A673 (cell line): ENCODE results near the gene ADM2. TPM values are rescaled to one million over a fixed set of nuclear protein-coding genes. Genes with fewer than 3 reads are reported as not detected.

Experiments used
- BruUV-seq: library from RNA; stranded (reverse); fragments of 400-500 nt; replicated peaks from 2 replicates; lab custom pipeline; 2021; lab: Mats Ljungman, UMichigan
- CTCF ChIA-PET: fragments of 300-600 bp; sonication (Branson Sonifier 250); formaldehyde crosslinking; loops from one replicate; lab custom pipeline; 2022; ENCODE audit warnings: antibody characterized with exemption; lab: Charles Lee
- POLR2A ChIA-PET: fragments of 300-600 bp; sonication (Branson Sonifier 250); formaldehyde crosslinking; loops from one replicate; lab custom pipeline; 2022; ENCODE audit warnings: antibody characterized with exemption; ENCODE audit not compliant: low non-redundant PET; lab: Charles Lee
- DNase-seq: peaks from one replicate; pipeline ENCODE4 v3.0.0-alpha.2; 2015; ENCODE audit warnings: low spot score
- H3K27ac ChIP-seq: fragments of 200-600 bp; sonication (generic); 2 replicates; pipeline ENCODE4 v1.5.1; 2016; ENCODE audit warnings: mixed run types, low read depth, mild to moderate bottlenecking, mixed read lengths, antibody characterized with exemption, low read length; ENCODE audit not compliant: poor library complexity, severe bottlenecking
- H3K27me3 ChIP-seq: fragments of 200-600 bp; sonication (generic); replicated peaks from 2 replicates; pipeline ENCODE4 v1.6.1; 2017; ENCODE audit warnings: mixed run types, low read depth, mild to moderate bottlenecking, mixed read lengths, antibody characterized with exemption, low read length; ENCODE audit not compliant: insufficient read depth, poor library complexity
- H3K36me3 ChIP-seq: fragments of 200-600 bp; sonication (generic); 2 replicates; pipeline ENCODE4 v1.6.1; 2016; ENCODE audit warnings: mixed run types, mild to moderate bottlenecking, mixed read lengths, antibody characterized with exemption, low read length; ENCODE audit not compliant: insufficient read depth, poor library complexity, severe bottlenecking
- H3K4me1 ChIP-seq: fragments of 200-600 bp; sonication (generic); 2 replicates; pipeline ENCODE4 v1.6.1; 2017; ENCODE audit warnings: mixed run types, mild to moderate bottlenecking, mixed read lengths, antibody characterized with exemption, low read length; ENCODE audit not compliant: insufficient read depth, poor library complexity, severe bottlenecking
- H3K4me3 ChIP-seq: fragments of 200-600 bp; sonication (generic); 2 replicates; pipeline ENCODE4 v1.5.1; 2016; ENCODE audit warnings: low read depth, mixed run types, mild to moderate bottlenecking, mixed read lengths, low read length; ENCODE audit not compliant: poor library complexity, severe bottlenecking
- H3K9me3 ChIP-seq: fragments of 200-600 bp; sonication (generic); 2 replicates; pipeline ENCODE4 v1.6.1; 2016; ENCODE audit warnings: mixed run types, low read depth, mild to moderate bottlenecking, mixed read lengths, antibody characterized with exemption, low read length; ENCODE audit not compliant: poor library complexity, severe bottlenecking
- CTCF ChIP-seq: fragments of 300-800, 200-600 bp; sonication (generic); conservative IDR thresholded peaks from 2 replicates; pipeline ENCODE4 v1.5.1; 2017; ENCODE audit warnings: low read depth, mild to moderate bottlenecking, antibody characterized with exemption, low read length, moderate library complexity, mixed read lengths
- EZH2 ChIP-seq: fragments of 200-600 bp; sonication (generic); IDR thresholded peaks from 2 replicates; pipeline ENCODE4 v1.6.1; 2017; ENCODE audit warnings: borderline replicate concordance, low read depth, mild to moderate bottlenecking, mixed read lengths, antibody characterized with exemption, low read length; ENCODE audit not compliant: poor library complexity, severe bottlenecking
- intact Hi-C: fragments of 100-400 bp; cut with micrococcal nuclease; formaldehyde crosslinking; loops from one replicate; pipeline ENCODE4 v1.10.0; 2022; ENCODE audit not compliant: unreplicated experiment
- total RNA-seq: library from RNA; stranded (reverse); gene quantifications from 2 replicates; pipeline ENCODE4 v1.2.3, GENCODE V29; 2021

The ADM2 gene
- total RNA-seq, 1 experiment from 2014 or later = 5.4 TPM

- no peaks in the 10 kb centered on the region for H3K36me3 ChIP-seq
- POLR2A ChIA-PET = interaction anchor here (0.6 kb wide), 1 partner anchor 18 kb away, joined by 6 read pairs; no protein-coding TSS in a partner anchor
- peaks cover 23% of the 10 kb centered on the region for H3K27me3 ChIP-seq
- no peaks in the 10 kb centered on the region for H3K9me3 ChIP-seq
- DNase-seq = no peak
- intact Hi-C loops = no loop called here
- H3K4me1 ChIP-seq = peaks cover 22% of the 10 kb centered on the region
- CTCF ChIA-PET = no interaction called here
- peak within 1 kb of the TSS; percentile 46 for H3K4me3 ChIP-seq
- H3K27ac ChIP-seq = no peak within 1 kb of the TSS
- BruUV-seq = no TSS peak
- no peak for TF ChIP-seq CTCF
- no peak for TF ChIP-seq EZH2
Measured at GRCh38 chr22:50529897-50530579, 48.7 kb downstream of the ADM2 start, which contains the start of gene TYMP. Gene TYMP, minus strand, starts transcription at chr22:50530012. Its CDS starts 303 bp downstream, at chr22:50529709.

GRCh38 chr22:50530580-50530876, 49.2 kb downstream of the ADM2 start:
- Histone ChIP-seq H3K4me3 (peak overlapping the region; percentile 46), H3K4me1 (peaks cover 21% of the 10 kb centered on the region), H3K9me3 (no peaks in the 10 kb centered on the region), H3K27ac (no peak overlapping the region), H3K27me3 (peaks cover 23% of the 10 kb centered on the region), H3K36me3 (no peaks in the 10 kb centered on the region)
- no peak for DNase-seq
- no TSS peak for BruUV-seq
- intact Hi-C loops = no loop called here
- TF ChIP-seq EZH2 (no peak), CTCF (no peak)
- ChIA-PET CTCF (no interaction called here), POLR2A (no interaction called here)

- TF ChIP-seq CTCF (no peak), EZH2 (no peak)
- Histone ChIP-seq H3K9me3 (no peaks in the 10 kb centered on the region), H3K4me1 (peaks cover 21% of the 10 kb centered on the region), H3K27me3 (peaks cover 23% of the 10 kb centered on the region), H3K36me3 (no peaks in the 10 kb centered on the region), H3K4me3 (peak overlapping the region; percentile 46), H3K27ac (no peak overlapping the region)
- ChIA-PET POLR2A (no interaction called here), CTCF (no interaction called here)
- intact Hi-C loops = no loop called here
- BruUV-seq = no TSS peak
- peak; percentile 73 for DNase-seq
Measured at GRCh38 chr22:50530877-50531545, 49.7 kb downstream of the ADM2 start.
